Colonic mucosa (tissue), 4 donors: ENCODE measurements around the gene MACROH2A1. TPM values are rescaled to one million over a fixed set of nuclear protein-coding genes. Genes with fewer than 3 reads are reported as not detected.

Experiments
- DNase-seq: peaks from one replicate; pipeline ENCODE4 v3.0.0-alpha.2; 2020
- H3K27ac ChIP-seq: fragments of 200-600 bp; one replicate; pipeline ENCODE4 v1.8.0; 2021
- H3K27me3 ChIP-seq: fragments of 200-600 bp; one replicate; pipeline ENCODE4 v1.8.0; 2021
- H3K36me3 ChIP-seq: fragments of 200-600 bp; one replicate; pipeline ENCODE4 v1.8.0; 2021
- H3K4me1 ChIP-seq: fragments of 200-600 bp; one replicate; pipeline ENCODE4 v1.8.0; 2021; ENCODE audit warnings: mild to moderate bottlenecking
- H3K4me3 ChIP-seq: fragments of 200-600 bp; one replicate; pipeline ENCODE4 v1.8.0; 2021
- H3K9ac ChIP-seq, 2 donors: one replicate each; pipeline ENCODE4 v1.7.0; 2013; ENCODE audit warnings: control low read depth in 2 of 2, low read depth in 2 of 2, low read length in 2 of 2
- H3K9me3 ChIP-seq: fragments of 200-600 bp; one replicate; pipeline ENCODE4 v1.8.0; 2021
- CTCF ChIP-seq: fragments of 200-600 bp; IDR thresholded peaks from one replicate; pipeline ENCODE4 v1.8.0; 2022; ENCODE audit warnings: antibody characterized with exemption, mild to moderate bottlenecking
- intact Hi-C: fragments of 100-400 bp; cut with DNase I; formaldehyde crosslinking; loops from one replicate; pipeline ENCODE4 v1.14.1; 2022
- total RNA-seq, 2 donors: library from RNA; stranded (reverse); fragmentation: NEBNext Ultra II Directional in 1 of 2; extraction: Animal tissue kit (Norgen Biotek cat#: 25700) in 1 of 2; gene quantifications; one replicate each; pipeline ENCODE4 v1.2.1, GENCODE V29; 2021
- donor health status: healthy.
- donor health status: DM: no; HTN: no; CAD: no.
- donor health status: DM: no; HTN: no; CAD: no.

The MACROH2A1 gene
- total RNA-seq, 2 donors from 2014 or later = 191 to 323 TPM

- H3K9ac ChIP-seq = no peak overlapping the region
- no peak for TF ChIP-seq CTCF
- DNase-seq = no peak
Observed at GRCh38 chr5:135373736-135374515, 25.1 kb downstream of the MACROH2A1 start.

GRCh38 chr5:135372654-135373381 lies 26.2 kb downstream of the MACROH2A1 start:
- Histone ChIP-seq H3K9me3 (no peaks in the 10 kb centered on the region), H3K4me3 (no peak overlapping the region), H3K4me1 (peaks cover 11% of the 10 kb centered on the region), H3K27ac (no peak overlapping the region), H3K27me3 (no peaks in the 10 kb centered on the region), H3K36me3 (peaks cover 19% of the 10 kb centered on the region), H3K9ac (no peak overlapping the region)
- no peak for DNase-seq
- no peak for TF ChIP-seq CTCF
- intact Hi-C loops = no loop called here

More at GRCh38 chr5:135373736-135374515, 25.1 kb downstream of the MACROH2A1 start:
- intact Hi-C loops = no loop called here
- H3K36me3 ChIP-seq = peaks cover 13% of the 10 kb centered on the region
- peaks cover 11% of the 10 kb centered on the region for H3K4me1 ChIP-seq
- H3K27me3 ChIP-seq = no peaks in the 10 kb centered on the region
- H3K4me3 ChIP-seq = no peak overlapping the region
- no peak overlapping the region for H3K27ac ChIP-seq
- H3K9me3 ChIP-seq = no peaks in the 10 kb centered on the region

- no peak overlapping the region for H3K4me3 ChIP-seq
- intact Hi-C loops = no loop called here
- TF ChIP-seq CTCF = no peak
- H3K36me3 ChIP-seq = peaks cover 19% of the 10 kb centered on the region
- no peak overlapping the region for H3K27ac ChIP-seq
- no peaks in the 10 kb centered on the region for H3K9me3 ChIP-seq
- H3K27me3 ChIP-seq = no peaks in the 10 kb centered on the region
- H3K4me1 ChIP-seq = peaks cover 11% of the 10 kb centered on the region
- H3K9ac ChIP-seq = no peak overlapping the region
- DNase-seq = no peak
Observed at GRCh38 chr5:135371622-135372232, 27.3 kb downstream of the MACROH2A1 start.

- no peak for TF ChIP-seq CTCF
- Histone ChIP-seq H3K4me3 (no peak overlapping the region), H3K27ac (no peak overlapping the region), H3K36me3 (peaks cover 19% of the 10 kb centered on the region), H3K27me3 (no peaks in the 10 kb centered on the region), H3K9me3 (no peaks in the 10 kb centered on the region), H3K4me1 (peaks cover 16% of the 10 kb centered on the region), H3K9ac (no peak overlapping the region)
- DNase-seq = no peak
- intact Hi-C loops = no loop called here
Observed at GRCh38 chr5:135369952-135370351, 29.1 kb downstream of the MACROH2A1 start.

GRCh38 chr5:135367554-135367953 lies 31.5 kb downstream of the MACROH2A1 start:
- Histone ChIP-seq H3K27ac (no peak overlapping the region), H3K27me3 (no peaks in the 10 kb centered on the region), H3K36me3 (peaks cover 19% of the 10 kb centered on the region), H3K9me3 (no peaks in the 10 kb centered on the region), H3K4me1 (peaks cover 16% of the 10 kb centered on the region), H3K9ac (no peak overlapping the region), H3K4me3 (no peak overlapping the region)
- no peak for DNase-seq
- TF ChIP-seq CTCF = no peak
- intact Hi-C loops = no loop called here
